H1 (cell line): ENCODE data around the gene MBNL1. TPM values are rescaled to one million over a fixed set of nuclear protein-coding genes. Genes with fewer than 3 reads are reported as not detected.

ENCODE experiments used
- ASH2L ChIP-seq: fragments of 200-600, 300-600 bp; sonication (generic); IDR thresholded peaks from one replicate; pipeline ENCODE4 v1.7.1; 2017; ENCODE audit warnings: low read length
- FOSL1 ChIP-seq: IDR thresholded peaks from 2 replicates; pipeline ENCODE4 v1.6.1; 2011; ENCODE audit warnings: mild to moderate bottlenecking, low read depth, low read length, moderate library complexity; ENCODE audit not compliant: insufficient read depth
- HDAC2 ChIP-seq, 2 experiments: fragments of 300-600 bp in 1 of 2; sonication (generic) in 1 of 2; IDR thresholded peaks; 2 replicates each; pipeline ENCODE4 v1.6.1; 2011 to 2012; ENCODE audit warnings: low read depth in 2 of 2, low read length in 2 of 2, mild to moderate bottlenecking in 2 of 2, moderate library complexity in 2 of 2, borderline replicate concordance in 1 of 2, inconsistent platforms in 1 of 2
- ZNF274 ChIP-seq: IDR thresholded peaks from 2 replicates; pipeline ENCODE4 v1.7.0; 2012; ENCODE audit warnings: low read length, borderline replicate concordance; ENCODE audit errors: extremely low read depth
- polyA plus RNA-seq, 7 experiments: library from polyadenylated mRNA; depleted of rRNA in 3 of 7; stranded (reverse) in 5 of 7; unstranded in 2 of 7; fragments of >200 nt in 5 of 7; fragments of 200-250 nt in 2 of 7; gene quantifications; 1 replicate in 5 of 7; 2 replicates in 1 of 7; 4 replicates in 1 of 7; pipeline versions ENCODE4 v1.2.1 to v1.2.3, GENCODE V29; 2011 to 2013; ENCODE audit warnings: missing spikeins in 2 of 7, mixed read lengths in 2 of 7
- total RNA-seq: library from RNA; stranded (reverse); fragmentation: NEBNext Ultra II Directional; extraction: Animal tissue kit (Norgen Biotek cat#: 25700); gene quantifications from 2 replicates; pipeline ENCODE4 v1.2.1, GENCODE V29; 2021
- TF ChIP-seq, protein P1 (sequence below): fragments of 300-600 bp; sonication (generic); IDR thresholded peaks from 2 replicates; pipeline ENCODE4 v1.7.1; 2012; ENCODE audit warnings: low read length, moderate library complexity, mild to moderate bottlenecking, inconsistent platforms; ENCODE audit not compliant: insufficient replicate concordance

MBNL1 gene
- total and polyA plus RNA-seq, 2 of the 8 experiments (the other 6 are each of a cell fraction or from before 2014, with no cell fraction given) = 5.0 to 16.4 TPM

DNA sequence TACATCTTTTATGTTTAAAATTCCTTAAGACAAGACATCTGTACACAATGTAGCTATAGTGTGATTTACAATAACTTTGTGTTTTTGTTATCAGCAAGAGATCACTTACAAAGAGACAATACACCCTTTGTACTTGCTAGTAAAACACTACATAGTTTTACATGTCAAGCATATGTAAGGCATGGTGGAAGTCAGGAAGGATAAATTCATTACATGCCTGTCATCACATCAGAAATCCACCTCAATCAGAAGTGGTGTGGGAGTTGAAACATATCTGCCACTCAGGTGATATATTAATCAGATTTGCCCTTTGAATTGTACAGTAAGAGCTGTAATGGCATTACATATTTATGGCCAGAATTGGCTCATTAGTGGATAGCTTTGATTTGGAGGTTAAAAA lies 95.5 kb downstream of the MBNL1 start (continued):
- TF ChIP-seq, protein P1, sequence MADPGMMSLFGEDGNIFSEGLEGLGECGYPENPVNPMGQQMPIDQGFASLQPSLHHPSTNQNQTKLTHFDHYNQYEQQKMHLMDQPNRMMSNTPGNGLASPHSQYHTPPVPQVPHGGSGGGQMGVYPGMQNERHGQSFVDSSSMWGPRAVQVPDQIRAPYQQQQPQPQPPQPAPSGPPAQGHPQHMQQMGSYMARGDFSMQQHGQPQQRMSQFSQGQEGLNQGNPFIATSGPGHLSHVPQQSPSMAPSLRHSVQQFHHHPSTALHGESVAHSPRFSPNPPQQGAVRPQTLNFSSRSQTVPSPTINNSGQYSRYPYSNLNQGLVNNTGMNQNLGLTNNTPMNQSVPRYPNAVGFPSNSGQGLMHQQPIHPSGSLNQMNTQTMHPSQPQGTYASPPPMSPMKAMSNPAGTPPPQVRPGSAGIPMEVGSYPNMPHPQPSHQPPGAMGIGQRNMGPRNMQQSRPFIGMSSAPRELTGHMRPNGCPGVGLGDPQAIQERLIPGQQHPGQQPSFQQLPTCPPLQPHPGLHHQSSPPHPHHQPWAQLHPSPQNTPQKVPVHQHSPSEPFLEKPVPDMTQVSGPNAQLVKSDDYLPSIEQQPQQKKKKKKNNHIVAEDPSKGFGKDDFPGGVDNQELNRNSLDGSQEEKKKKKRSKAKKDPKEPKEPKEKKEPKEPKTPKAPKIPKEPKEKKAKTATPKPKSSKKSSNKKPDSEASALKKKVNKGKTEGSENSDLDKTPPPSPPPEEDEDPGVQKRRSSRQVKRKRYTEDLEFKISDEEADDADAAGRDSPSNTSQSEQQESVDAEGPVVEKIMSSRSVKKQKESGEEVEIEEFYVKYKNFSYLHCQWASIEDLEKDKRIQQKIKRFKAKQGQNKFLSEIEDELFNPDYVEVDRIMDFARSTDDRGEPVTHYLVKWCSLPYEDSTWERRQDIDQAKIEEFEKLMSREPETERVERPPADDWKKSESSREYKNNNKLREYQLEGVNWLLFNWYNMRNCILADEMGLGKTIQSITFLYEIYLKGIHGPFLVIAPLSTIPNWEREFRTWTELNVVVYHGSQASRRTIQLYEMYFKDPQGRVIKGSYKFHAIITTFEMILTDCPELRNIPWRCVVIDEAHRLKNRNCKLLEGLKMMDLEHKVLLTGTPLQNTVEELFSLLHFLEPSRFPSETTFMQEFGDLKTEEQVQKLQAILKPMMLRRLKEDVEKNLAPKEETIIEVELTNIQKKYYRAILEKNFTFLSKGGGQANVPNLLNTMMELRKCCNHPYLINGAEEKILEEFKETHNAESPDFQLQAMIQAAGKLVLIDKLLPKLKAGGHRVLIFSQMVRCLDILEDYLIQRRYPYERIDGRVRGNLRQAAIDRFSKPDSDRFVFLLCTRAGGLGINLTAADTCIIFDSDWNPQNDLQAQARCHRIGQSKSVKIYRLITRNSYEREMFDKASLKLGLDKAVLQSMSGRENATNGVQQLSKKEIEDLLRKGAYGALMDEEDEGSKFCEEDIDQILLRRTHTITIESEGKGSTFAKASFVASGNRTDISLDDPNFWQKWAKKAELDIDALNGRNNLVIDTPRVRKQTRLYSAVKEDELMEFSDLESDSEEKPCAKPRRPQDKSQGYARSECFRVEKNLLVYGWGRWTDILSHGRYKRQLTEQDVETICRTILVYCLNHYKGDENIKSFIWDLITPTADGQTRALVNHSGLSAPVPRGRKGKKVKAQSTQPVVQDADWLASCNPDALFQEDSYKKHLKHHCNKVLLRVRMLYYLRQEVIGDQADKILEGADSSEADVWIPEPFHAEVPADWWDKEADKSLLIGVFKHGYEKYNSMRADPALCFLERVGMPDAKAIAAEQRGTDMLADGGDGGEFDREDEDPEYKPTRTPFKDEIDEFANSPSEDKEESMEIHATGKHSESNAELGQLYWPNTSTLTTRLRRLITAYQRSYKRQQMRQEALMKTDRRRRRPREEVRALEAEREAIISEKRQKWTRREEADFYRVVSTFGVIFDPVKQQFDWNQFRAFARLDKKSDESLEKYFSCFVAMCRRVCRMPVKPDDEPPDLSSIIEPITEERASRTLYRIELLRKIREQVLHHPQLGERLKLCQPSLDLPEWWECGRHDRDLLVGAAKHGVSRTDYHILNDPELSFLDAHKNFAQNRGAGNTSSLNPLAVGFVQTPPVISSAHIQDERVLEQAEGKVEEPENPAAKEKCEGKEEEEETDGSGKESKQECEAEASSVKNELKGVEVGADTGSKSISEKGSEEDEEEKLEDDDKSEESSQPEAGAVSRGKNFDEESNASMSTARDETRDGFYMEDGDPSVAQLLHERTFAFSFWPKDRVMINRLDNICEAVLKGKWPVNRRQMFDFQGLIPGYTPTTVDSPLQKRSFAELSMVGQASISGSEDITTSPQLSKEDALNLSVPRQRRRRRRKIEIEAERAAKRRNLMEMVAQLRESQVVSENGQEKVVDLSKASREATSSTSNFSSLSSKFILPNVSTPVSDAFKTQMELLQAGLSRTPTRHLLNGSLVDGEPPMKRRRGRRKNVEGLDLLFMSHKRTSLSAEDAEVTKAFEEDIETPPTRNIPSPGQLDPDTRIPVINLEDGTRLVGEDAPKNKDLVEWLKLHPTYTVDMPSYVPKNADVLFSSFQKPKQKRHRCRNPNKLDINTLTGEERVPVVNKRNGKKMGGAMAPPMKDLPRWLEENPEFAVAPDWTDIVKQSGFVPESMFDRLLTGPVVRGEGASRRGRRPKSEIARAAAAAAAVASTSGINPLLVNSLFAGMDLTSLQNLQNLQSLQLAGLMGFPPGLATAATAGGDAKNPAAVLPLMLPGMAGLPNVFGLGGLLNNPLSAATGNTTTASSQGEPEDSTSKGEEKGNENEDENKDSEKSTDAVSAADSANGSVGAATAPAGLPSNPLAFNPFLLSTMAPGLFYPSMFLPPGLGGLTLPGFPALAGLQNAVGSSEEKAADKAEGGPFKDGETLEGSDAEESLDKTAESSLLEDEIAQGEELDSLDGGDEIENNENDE = no peak
- TF ChIP-seq ZNF274 (no peak), FOSL1 (no peak), ASH2L (no peak), HDAC2 (IDR thresholded peaks at IDR 0.05; ENCODE audit: borderline replicate concordance in 1 of 2, low read depth in 2 of 2, low read length in 2 of 2) (no peak)
